Urinary bladder (tissue), 4 donors: Measurements from ENCODE around the gene SHFL. TPM values are rescaled to one million over a fixed set of nuclear protein-coding genes. Genes with fewer than 3 reads are reported as not detected.

Experiments
- DNase-seq: peaks from one replicate; pipeline ENCODE4 v3.0.0-alpha.2; 2015; ENCODE audit errors: extremely low spot score
- H3K27ac ChIP-seq: one replicate; pipeline ENCODE4 v1.5.1; 2013; ENCODE audit warnings: low read depth, mild to moderate bottlenecking, moderate library complexity
- H3K36me3 ChIP-seq: one replicate; pipeline ENCODE4 v1.6.1; 2013; ENCODE audit warnings: mild to moderate bottlenecking, moderate library complexity; ENCODE audit not compliant: insufficient read depth
- H3K4me1 ChIP-seq: one replicate; pipeline ENCODE4 v1.6.1; 2013; ENCODE audit warnings: mild to moderate bottlenecking, moderate library complexity; ENCODE audit not compliant: insufficient read depth
- H3K4me3 ChIP-seq: one replicate; pipeline ENCODE4 v1.5.1; 2013; ENCODE audit warnings: low read depth, low read length
- WGBS: extraction: QIAGEN DNeasy Blood & Tissue Kit; methylation state at CpG from one replicate; pipeline ENCODE4 v1.1.7; 2013; 5-methylcytosine and 5-hydroxymethylcytosine counted together
- polyA plus RNA-seq: library from polyadenylated mRNA; stranded (reverse); fragments of 200-250 nt; gene quantifications from one replicate; pipeline ENCODE4 v1.2.3, GENCODE V29; 2013
- small RNA-seq: library from RNA; depleted of rRNA; stranded (forward); fragments of <200 nt; gene quantifications from one replicate; pipeline ENCODE3, GENCODE V24; 2014
- total RNA-seq: library from RNA; depleted of rRNA; stranded (reverse); fragments of >200 nt; gene quantifications from one replicate; pipeline ENCODE4 v1.2.3, GENCODE V29; 2014
- donor health status: healthy with polysubstance abuse.
- donor health status: healthy.

Gene SHFL
- total and polyA plus RNA-seq, 2 donors = 15.5 to 43.4 TPM

DNA sequence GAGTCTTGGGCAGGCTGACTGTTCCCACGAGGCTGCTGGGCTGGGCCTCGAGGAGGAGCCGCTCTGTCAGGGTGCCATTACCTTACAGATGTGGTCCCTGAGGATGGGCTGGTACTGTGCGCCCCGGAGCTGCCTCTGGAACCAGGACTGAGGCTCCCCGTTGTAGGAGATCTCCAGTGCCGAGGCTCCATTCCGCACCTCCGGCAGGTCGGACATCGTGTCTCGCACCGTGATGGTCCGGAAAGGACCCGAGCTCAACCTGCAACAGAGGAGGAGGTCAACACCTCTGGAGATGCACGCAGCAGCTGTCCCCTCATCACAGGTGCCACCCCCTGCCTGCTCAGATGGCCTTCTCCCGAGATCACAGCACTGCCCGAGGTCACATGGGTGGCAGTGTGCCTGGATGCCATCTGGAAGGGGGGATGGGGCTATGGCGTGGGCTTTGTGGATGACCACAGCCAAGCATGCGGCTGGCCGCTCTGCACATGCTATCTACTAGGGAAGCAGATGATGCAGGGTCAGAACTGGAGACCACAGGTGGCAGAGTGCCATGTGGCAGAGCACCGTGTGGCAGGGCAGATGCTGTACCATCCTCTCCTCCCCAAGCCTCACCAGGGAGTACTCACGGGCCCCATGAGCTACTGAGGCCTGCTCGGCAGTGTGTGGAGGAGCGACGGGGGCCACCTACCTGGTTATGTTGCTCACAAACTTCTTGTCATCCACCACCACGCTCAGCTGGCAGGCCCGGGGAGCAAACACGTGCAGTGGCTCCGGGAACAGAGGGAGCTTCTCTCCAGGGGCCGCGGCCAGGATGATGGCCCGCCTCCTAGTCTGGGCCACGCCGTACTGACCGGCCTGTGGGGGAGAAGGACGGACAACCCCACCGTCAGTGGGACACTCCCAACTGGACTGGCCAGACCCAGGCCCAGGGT lies 51.9 kb downstream of the SHFL start:
- WGBS = 90% methylated on average over 38 of the region's 38 CpGs
- Histone ChIP-seq H3K27ac (no peak overlapping the region), H3K4me3 (no peak overlapping the region), H3K4me1 (no peaks in the 10 kb centered on the region), H3K36me3 (peaks cover 3% of the 10 kb centered on the region)
- no peak for DNase-seq

DNA sequence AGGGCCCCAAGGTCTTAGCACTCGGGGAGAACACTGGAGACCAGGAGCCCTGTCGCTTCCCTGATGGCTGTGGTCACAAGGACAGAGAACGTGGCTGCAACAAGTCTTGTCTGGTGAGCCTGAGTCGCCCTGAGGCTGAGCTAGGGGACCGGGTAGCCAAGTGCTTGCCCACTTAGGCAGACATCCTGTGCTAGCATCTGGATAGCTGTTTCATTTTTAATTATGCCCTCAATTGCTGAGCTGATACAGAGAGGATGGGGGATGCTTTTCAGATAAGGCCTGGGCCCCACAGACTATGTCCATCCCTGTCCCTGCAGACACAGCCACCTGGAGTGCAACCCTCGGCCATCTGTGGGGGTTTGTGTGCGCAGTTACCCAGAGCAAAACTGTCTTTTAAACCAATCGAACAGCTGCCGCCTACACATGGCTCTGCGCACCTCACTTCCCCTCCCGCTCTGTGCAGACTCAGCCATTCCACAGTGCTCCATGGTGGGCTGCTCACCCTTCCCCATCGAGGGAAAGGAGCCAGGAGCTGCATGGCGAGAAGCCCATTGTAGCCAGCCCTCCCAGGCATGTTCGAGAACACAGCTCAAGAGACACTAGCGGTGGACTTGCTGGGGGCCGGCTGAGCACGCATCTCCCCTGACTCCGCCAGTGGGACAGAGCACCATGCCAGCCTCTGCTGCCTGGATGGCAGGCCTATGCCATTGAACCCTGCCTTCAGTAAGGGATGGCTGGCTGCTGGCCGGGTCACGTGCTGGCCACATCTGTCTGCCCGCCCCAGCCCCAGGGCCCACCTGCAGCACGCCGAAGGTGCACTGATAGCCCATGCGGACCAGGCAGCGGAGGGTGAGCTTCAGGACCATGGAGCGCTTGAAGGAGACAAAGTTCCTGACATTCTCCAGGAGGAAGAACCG lies 53.0 kb downstream of the SHFL start:
- no peaks in the 10 kb centered on the region for H3K4me1 ChIP-seq
- H3K36me3 ChIP-seq = peaks cover 3% of the 10 kb centered on the region
- no peak overlapping the region for H3K4me3 ChIP-seq
- no peak overlapping the region for H3K27ac ChIP-seq
- DNase-seq = no peak
- 93% methylated on average over 27 of the region's 27 CpGs for WGBS

DNA sequence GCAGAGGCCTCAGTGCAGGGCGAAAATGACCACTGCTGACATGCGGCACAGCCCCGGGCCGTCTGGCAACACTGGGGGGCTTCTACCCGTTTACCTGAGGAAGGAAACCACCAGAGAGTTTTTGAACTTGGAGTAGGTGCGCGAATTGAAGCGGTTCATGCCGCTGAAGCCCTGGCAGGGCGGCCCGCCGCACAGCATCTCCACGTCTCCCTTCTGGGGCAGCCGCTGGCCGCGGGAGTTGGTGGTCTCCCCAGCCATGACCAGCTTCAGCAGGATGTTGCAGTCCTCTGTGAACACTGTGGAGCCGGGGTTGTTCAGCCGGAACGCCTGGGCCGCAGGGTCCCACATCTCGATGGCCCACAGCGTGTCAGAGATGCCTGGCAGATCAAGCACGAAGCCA lies 53.8 kb downstream of the SHFL start:
- WGBS = 96% methylated on average over 23 of the region's 23 CpGs
- Histone ChIP-seq H3K4me3 (no peak overlapping the region), H3K27ac (no peak overlapping the region), H3K36me3 (peaks cover 3% of the 10 kb centered on the region), H3K4me1 (no peaks in the 10 kb centered on the region)
- no peak for DNase-seq

DNA sequence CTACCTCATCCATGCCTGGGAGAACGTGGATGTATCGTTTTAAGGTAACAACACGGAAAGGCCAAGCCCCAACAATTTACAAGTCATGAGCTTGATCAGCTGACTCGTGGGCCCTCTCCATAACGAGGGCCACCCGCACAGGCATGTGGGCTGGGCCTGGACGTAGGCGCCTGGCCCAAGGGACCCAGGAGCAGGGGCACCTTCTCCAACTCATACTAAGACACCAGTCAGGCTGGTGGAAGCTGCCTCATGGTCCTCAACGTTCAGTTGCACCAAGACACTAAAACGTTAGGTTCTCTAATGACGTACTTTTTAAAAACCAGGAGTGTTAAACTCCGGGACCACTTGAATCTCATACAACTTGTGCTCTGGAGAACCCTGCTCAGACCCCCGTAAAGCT lies 55.4 kb downstream of the SHFL start:
- Histone ChIP-seq H3K27ac (no peak overlapping the region), H3K4me1 (no peaks in the 10 kb centered on the region), H3K36me3 (peaks cover 3% of the 10 kb centered on the region), H3K4me3 (no peak overlapping the region)
- DNase-seq = no peak
- 91% methylated on average over 13 of the region's 13 CpGs for WGBS

DNA sequence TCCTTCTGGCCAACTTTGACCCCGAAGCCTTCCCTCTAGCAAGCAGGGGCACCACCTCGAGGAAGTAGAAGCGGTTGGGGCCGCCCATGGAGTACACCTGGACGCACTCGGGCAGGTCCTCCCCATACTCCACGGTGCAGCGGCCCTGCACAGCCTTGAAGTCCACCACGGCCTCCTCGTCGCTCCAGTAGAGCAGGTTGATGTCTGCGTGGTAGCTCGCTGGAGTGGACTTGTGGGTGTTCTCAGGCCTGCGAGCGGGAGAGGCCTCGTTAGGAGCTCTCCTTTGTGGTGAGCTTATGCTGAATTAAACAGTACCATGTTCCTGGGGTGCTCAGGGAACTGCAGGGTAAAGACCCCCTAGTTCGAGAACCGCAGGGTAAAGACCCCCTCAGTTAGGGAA lies 55.9 kb downstream of the SHFL start:
- H3K4me1 ChIP-seq = no peaks in the 10 kb centered on the region
- no peak overlapping the region for H3K27ac ChIP-seq
- H3K36me3 ChIP-seq = no peaks in the 10 kb centered on the region
- no peak overlapping the region for H3K4me3 ChIP-seq
- 95% methylated on average over 18 of the region's 18 CpGs for WGBS
- DNase-seq = no peak

Small RNA genes within 50 kb of the gene (small RNA-seq; reads per million reads assigned to genes)
- not detected for gene MIR5589
- gene SNORD105 = 21.5 reads per million, percentile 95 among the genes with 10 or more reads in this experiment
- 2,735 reads per million, percentile 99 among the genes with 10 or more reads in this experiment for gene SNORD105B

Other genes with a start within 250 kb of the SHFL start
- 18.2 TPM for gene OLFM2, start 149.8 kb upstream of the SHFL start, total RNA-seq
- 4.6 TPM for gene OLFM2, start 149.8 kb upstream of the SHFL start, polyA plus RNA-seq
- gene COL5A3, start 75.8 kb upstream of the SHFL start, total RNA-seq = 19.6 TPM
- 18.3 TPM for gene COL5A3, start 75.8 kb upstream of the SHFL start, polyA plus RNA-seq
- not detected for gene RDH8, start 72.8 kb upstream of the SHFL start, total RNA-seq
- not detected for gene RDH8, start 72.8 kb upstream of the SHFL start, polyA plus RNA-seq
- 11.2 TPM for gene ANGPTL6, start 16.4 kb downstream of the SHFL start, total RNA-seq
- gene ANGPTL6, start 16.4 kb downstream of the SHFL start, polyA plus RNA-seq = 8.4 TPM
- 10.9 TPM for gene PPAN, start 20.0 kb downstream of the SHFL start, total RNA-seq
- 41.1 TPM for gene PPAN, start 20.0 kb downstream of the SHFL start, polyA plus RNA-seq
- 1.8 TPM for gene P2RY11, start 25.4 kb downstream of the SHFL start, total RNA-seq
- 9.8 TPM for gene P2RY11, start 25.4 kb downstream of the SHFL start, polyA plus RNA-seq
- gene EIF3G, start 33.6 kb downstream of the SHFL start, total RNA-seq = 132 TPM
- gene EIF3G, start 33.6 kb downstream of the SHFL start, polyA plus RNA-seq = 252 TPM
- gene DNMT1, start 108.6 kb downstream of the SHFL start, total RNA-seq = 35.5 TPM
- 32.5 TPM for gene DNMT1, start 108.6 kb downstream of the SHFL start, polyA plus RNA-seq
- 26.4 TPM for gene S1PR2, start 145.0 kb downstream of the SHFL start, total RNA-seq
- 11.5 TPM for gene S1PR2, start 145.0 kb downstream of the SHFL start, polyA plus RNA-seq
- gene MRPL4, start 165.9 kb downstream of the SHFL start, total RNA-seq = 9.9 TPM
- 77.4 TPM for gene MRPL4, start 165.9 kb downstream of the SHFL start, polyA plus RNA-seq
- 7.7 TPM for gene ICAM1, start 184.8 kb downstream of the SHFL start, total RNA-seq
- 26.4 TPM for gene ICAM1, start 184.8 kb downstream of the SHFL start, polyA plus RNA-seq
- gene ICAM4, start 200.6 kb downstream of the SHFL start, total RNA-seq = 2.6 TPM
- 1.4 TPM for gene ICAM4, start 200.6 kb downstream of the SHFL start, polyA plus RNA-seq
- gene ICAM5, start 203.6 kb downstream of the SHFL start, total RNA-seq = 0.53 TPM
- gene ICAM5, start 203.6 kb downstream of the SHFL start, polyA plus RNA-seq = 1.8 TPM
- gene ZGLP1, start 223.5 kb downstream of the SHFL start, total RNA-seq = 1.1 TPM
- 3.4 TPM for gene ZGLP1, start 223.5 kb downstream of the SHFL start, polyA plus RNA-seq
- 5.7 TPM for gene FDX2, start 229.7 kb downstream of the SHFL start, total RNA-seq
- gene FDX2, start 229.7 kb downstream of the SHFL start, polyA plus RNA-seq = 22.0 TPM
- gene RAVER1, start 247.2 kb downstream of the SHFL start, total RNA-seq = 8.5 TPM
- 27.0 TPM for gene RAVER1, start 247.2 kb downstream of the SHFL start, polyA plus RNA-seq